HG02885 (cell line): Measurements from ENCODE around the gene HES1.

Experiments
- ATAC-seq: cut with Tn5 transposase; IDR thresholded peaks from one replicate; pipeline ENCODE4 v1.9.1; 2021; ENCODE audit warnings: mild to moderate bottlenecking; ENCODE audit not compliant: unreplicated experiment, poor library complexity

The HES1 gene

DNA sequence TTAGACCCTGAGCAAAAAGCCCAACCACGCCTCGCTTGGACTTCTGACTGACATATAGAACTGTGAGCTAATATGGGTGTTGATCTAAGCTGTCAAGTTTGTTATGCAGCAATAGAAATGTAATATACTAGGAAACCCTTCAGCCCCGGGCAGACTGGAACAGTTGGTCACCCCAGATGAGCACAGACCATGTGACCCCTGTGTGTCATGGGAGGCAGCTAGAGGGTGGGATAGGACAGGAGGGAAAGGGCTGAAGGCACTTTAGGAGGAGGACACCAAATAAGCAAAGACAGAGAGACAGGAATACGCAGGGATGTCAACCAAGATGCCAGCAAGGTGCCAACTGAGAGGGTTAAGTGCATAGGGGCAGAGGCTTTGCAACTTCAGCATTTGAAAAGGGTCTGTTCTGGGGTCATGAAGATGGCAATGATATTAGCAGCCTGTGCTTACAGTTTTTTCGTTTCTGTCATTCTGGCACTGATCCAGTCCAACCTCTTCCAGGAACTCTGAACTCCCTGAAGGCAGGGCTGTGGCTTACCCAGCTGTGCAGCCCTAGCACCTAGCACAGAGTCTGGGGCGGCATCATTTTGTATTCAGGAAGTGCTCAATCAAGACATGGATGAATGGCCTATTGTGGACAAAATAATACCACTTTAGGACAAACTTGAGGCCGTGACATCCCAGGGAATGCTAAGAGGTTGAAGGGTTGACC is 51.4 kb downstream of the HES1 start:
- ATAC-seq: no peak
